Stomach (tissue), 9 donors: ENCODE results near the gene PTPN4. TPM values are rescaled to one million over a fixed set of nuclear protein-coding genes. Genes with fewer than 3 reads are reported as not detected.
A peak's percentile ranks its signal among the peaks of the same experiment; 100 is the strongest.

Source experiments
- DNase-seq, 2 donors: peaks; one replicate each; pipeline versions ENCODE4 v3.0.0 to v3.0.0-alpha.2; 2013 to 2019
- H3K27ac ChIP-seq, 5 donors: fragments of 200-600 bp in 4 of 5; sonication (generic) in 4 of 5; one replicate each; pipeline ENCODE4 v1.5.1; 2013 to 2019; ENCODE audit warnings: mild to moderate bottlenecking in 1 of 5, moderate library complexity in 1 of 5
- H3K27me3 ChIP-seq, 3 donors: fragments of 200-600 bp; sonication (generic); one replicate each; pipeline ENCODE4 v1.5.1; 2017 to 2019; ENCODE audit warnings: mixed run types in 1 of 3
- H3K36me3 ChIP-seq, 4 donors: fragments of 200-600 bp; sonication (generic); 1 replicate in 3 of 4; 2 replicates in 1 of 4; pipeline ENCODE4 v1.5.1; 2016 to 2019
- H3K4me1 ChIP-seq, 4 donors: fragments of 200-600 bp; sonication (generic); one replicate each; pipeline ENCODE4 v1.5.1; 2016 to 2019
- H3K4me3 ChIP-seq, 4 donors: fragments of 200-600 bp; sonication (generic) in 3 of 4; one replicate each; pipeline ENCODE4 v1.5.1; 2016 to 2019; ENCODE audit warnings: mild to moderate bottlenecking in 1 of 4
- H3K9me3 ChIP-seq, 4 donors: fragments of 200-600 bp; sonication (generic); one replicate each; pipeline ENCODE4 v1.5.1; 2016 to 2019
- CTCF ChIP-seq, 7 experiments: fragments of 450-650 bp in 4 of 7; fragments of 200-600 bp in 3 of 7; sonication (generic) in 3 of 7; IDR thresholded peaks; one replicate each; pipeline ENCODE4 v1.5.1; 2016 to 2019; ENCODE audit warnings: antibody characterized with exemption in 7 of 7, control low read depth in 2 of 7, mild to moderate bottlenecking in 1 of 7
- EP300 ChIP-seq: sonication (generic); formaldehyde crosslinking; IDR thresholded peaks from one replicate; pipeline ENCODE4 v1.6.1; 2017; ENCODE audit warnings: antibody characterized with exemption
- POLR2A ChIP-seq, 4 donors: fragments of 450-650 bp; IDR thresholded peaks; one replicate each; pipeline ENCODE4 v1.6.1; 2016; ENCODE audit warnings: antibody characterized with exemption in 4 of 4, control low read depth in 2 of 4, mild to moderate bottlenecking in 1 of 4, moderate library complexity in 1 of 4
- POLR2AphosphoS5 ChIP-seq, 3 donors: sonication (generic); formaldehyde crosslinking; IDR thresholded peaks; one replicate each; pipeline ENCODE4 v1.6.1; 2016; ENCODE audit warnings: antibody characterized with exemption in 3 of 3
- WGBS, 5 donors: extraction: QIAGEN DNeasy Blood & Tissue Kit in 3 of 5; methylation state at CpG; one replicate each; pipeline versions ENCODE4 v1.1.5 to v1.1.7; 2013 to 2018; 5-methylcytosine and 5-hydroxymethylcytosine counted together
- intact Hi-C: fragments of 100-400 bp; cut with DNase I; formaldehyde crosslinking; loops from one replicate; pipeline ENCODE4 v1.15.1; 2023; ENCODE audit warnings: low total_unique reads
- polyA plus RNA-seq, 3 donors: library from polyadenylated mRNA; stranded (reverse); fragments of 200-250 nt; gene quantifications; one replicate each; pipeline ENCODE4 v1.2.3, GENCODE V29; 2013
- total RNA-seq, 5 donors: library from RNA; depleted of rRNA; stranded (reverse); fragments of >200 nt; gene quantifications; one replicate each; pipeline versions ENCODE4 v1.1.0 to v1.2.3, GENCODE V29; 2014 to 2016
- donor health status: healthy with polysubstance abuse.
- donor health status: Bipolar disorder and iron deficiency.
- donor health status: healthy.

Gene PTPN4
- total and polyA plus RNA-seq, 8 donors, result 2.9 to 450 (median 18.8) TPM

- WGBS, 5 donors, result 56 to 76% (median 70%) methylated on average over 2 of the region's 2 CpGs
- no peak overlapping the region for H3K27ac ChIP-seq
- no peaks in the 10 kb centered on the region for H3K36me3 ChIP-seq
- peak in 1 of 2 donors; percentile 35 for DNase-seq
- no peaks in the 10 kb centered on the region for H3K27me3 ChIP-seq
- intact Hi-C loops, result no loop called here
- no peak overlapping the region for H3K4me3 ChIP-seq
- TF ChIP-seq EP300, result no peak
- no peak for TF ChIP-seq CTCF (IDR thresholded peaks at IDR 0.05)
- TF ChIP-seq POLR2AphosphoS5 (IDR thresholded peaks at IDR 0.05), result no peak
- TF ChIP-seq POLR2A (IDR thresholded peaks at IDR 0.05), result no peak
- peaks cover 0 to 29% (median 14%) of the 10 kb centered on the region in 4 donors for H3K4me1 ChIP-seq
- H3K9me3 ChIP-seq, result no peaks in the 10 kb centered on the region
Observed at GRCh38 chr2:119771331-119771730, 11.6 kb downstream of the PTPN4 start.

DNA sequence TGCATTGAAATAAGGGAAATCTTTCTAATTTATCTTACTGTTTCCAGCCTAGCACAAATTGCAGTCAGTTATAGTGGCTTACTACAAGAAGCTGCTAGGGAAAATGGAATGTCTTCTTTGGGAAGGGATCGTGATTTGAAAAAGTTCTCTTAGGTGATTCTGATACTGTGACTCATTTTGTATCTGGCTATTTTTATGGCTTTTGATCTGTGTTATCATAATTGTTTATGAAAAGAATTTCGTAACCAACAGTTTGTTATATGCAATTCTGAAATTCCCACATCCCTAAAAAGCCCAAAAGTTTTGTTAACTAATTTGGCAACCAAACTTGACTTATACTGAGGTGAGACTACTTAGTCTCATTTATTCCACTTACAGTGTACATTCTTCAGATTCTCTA is 12.4 kb downstream of the PTPN4 start:
- no peak overlapping the region for H3K27ac ChIP-seq
- WGBS, 5 donors, result 64 to 91% (median 80%) methylated on average over 2 of the region's 2 CpGs
- H3K4me3 ChIP-seq, result no peak overlapping the region
- intact Hi-C loops, result no loop called here
- H3K9me3 ChIP-seq, result no peaks in the 10 kb centered on the region
- no peak for DNase-seq
- TF ChIP-seq EP300 (no peak), POLR2AphosphoS5 (IDR thresholded peaks at IDR 0.05) (no peak), CTCF (IDR thresholded peaks at IDR 0.05) (no peak), POLR2A (IDR thresholded peaks at IDR 0.05) (no peak)
- H3K4me1 ChIP-seq, result peaks cover 0 to 29% (median 14%) of the 10 kb centered on the region in 4 donors
- H3K36me3 ChIP-seq, result no peaks in the 10 kb centered on the region
- no peaks in the 10 kb centered on the region for H3K27me3 ChIP-seq

DNA sequence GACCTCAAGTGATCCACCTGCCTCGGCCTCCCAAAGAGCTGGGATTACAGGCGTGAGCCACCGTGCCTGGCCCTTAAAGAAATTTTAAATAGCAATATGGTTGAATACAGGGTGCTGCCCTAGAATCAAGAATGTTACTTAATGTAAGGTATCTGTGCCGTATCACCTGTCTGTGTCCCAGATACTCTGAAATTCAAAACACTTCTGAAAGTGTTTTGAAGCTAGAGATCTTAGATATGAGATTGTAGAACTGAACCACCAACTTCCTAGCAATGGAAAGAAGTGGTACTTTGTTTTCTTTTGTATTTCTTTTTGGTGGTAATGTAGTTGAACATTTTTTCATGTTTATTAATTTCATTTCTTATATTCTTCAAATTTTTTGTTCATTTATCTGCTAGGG is 13.0 kb downstream of the PTPN4 start:
- Histone ChIP-seq H3K9me3 (no peaks in the 10 kb centered on the region), H3K27me3 (no peaks in the 10 kb centered on the region), H3K36me3 (no peaks in the 10 kb centered on the region), H3K4me3 (no peak overlapping the region), H3K27ac (no peak overlapping the region), H3K4me1 (peaks cover 0 to 23% (median 14%) of the 10 kb centered on the region in 4 donors)
- no peak for DNase-seq
- intact Hi-C loops, result no loop called here
- 89 to 94% (median 93%) methylated on average over 4 of the region's 4 CpGs for WGBS, 5 donors
- TF ChIP-seq EP300, result no peak
- TF ChIP-seq CTCF (IDR thresholded peaks at IDR 0.05), result no peak
- TF ChIP-seq POLR2A (IDR thresholded peaks at IDR 0.05), result no peak
- TF ChIP-seq POLR2AphosphoS5 (IDR thresholded peaks at IDR 0.05), result no peak

- Histone ChIP-seq H3K36me3 (no peaks in the 10 kb centered on the region), H3K27ac (no peak overlapping the region), H3K4me1 (peaks cover 0 to 17% (median 8%) of the 10 kb centered on the region in 4 donors), H3K9me3 (no peaks in the 10 kb centered on the region), H3K4me3 (no peak overlapping the region), H3K27me3 (no peaks in the 10 kb centered on the region)
- intact Hi-C loops, result no loop called here
- DNase-seq, result no peak
- TF ChIP-seq CTCF (IDR thresholded peaks at IDR 0.05) (no peak), EP300 (no peak), POLR2AphosphoS5 (IDR thresholded peaks at IDR 0.05) (no peak), POLR2A (IDR thresholded peaks at IDR 0.05) (no peak)
Observed at GRCh38 chr2:119774026-119774425, 14.3 kb downstream of the PTPN4 start.
